H7 (cell line): ENCODE results near the gene CLECL1. TPM values are rescaled to one million over a fixed set of nuclear protein-coding genes. Genes with fewer than 3 reads are reported as not detected.

Source experiments
- DNase-seq: peaks from one replicate; pipeline ENCODE4 v3.0.0; 2012
- H3K27me3 ChIP-seq: 2 replicates; pipeline ENCODE4 v1.6.0; 2011; ENCODE audit warnings: mild to moderate bottlenecking, low read length; ENCODE audit not compliant: control insufficient read depth, insufficient read depth
- H3K36me3 ChIP-seq: replicated peaks from 2 replicates; pipeline ENCODE4 v1.5.1; 2011; ENCODE audit warnings: low read length; ENCODE audit not compliant: control insufficient read depth, insufficient read depth
- H3K4me3 ChIP-seq: 2 replicates; pipeline ENCODE4 v1.5.1; 2011; ENCODE audit warnings: low read depth, mild to moderate bottlenecking, control low read depth, low read length, moderate library complexity; ENCODE audit not compliant: insufficient read depth
- total RNA-seq: library from RNA; depleted of rRNA; stranded (reverse); fragments of >200 nt; shearing (Covaris generic); gene quantifications from 2 replicates; pipeline ENCODE4 v1.2.3, GENCODE V29; 2014

The CLECL1 gene
- total RNA-seq, 1 experiment from 2014 or later, result not detected

GRCh38 chr12:9755567-9755966, 22.7 kb upstream of the CLECL1 start:
- Histone ChIP-seq H3K36me3 (no peaks in the 10 kb centered on the region), H3K4me3 (no peak overlapping the region)
- no peak for DNase-seq

DNA sequence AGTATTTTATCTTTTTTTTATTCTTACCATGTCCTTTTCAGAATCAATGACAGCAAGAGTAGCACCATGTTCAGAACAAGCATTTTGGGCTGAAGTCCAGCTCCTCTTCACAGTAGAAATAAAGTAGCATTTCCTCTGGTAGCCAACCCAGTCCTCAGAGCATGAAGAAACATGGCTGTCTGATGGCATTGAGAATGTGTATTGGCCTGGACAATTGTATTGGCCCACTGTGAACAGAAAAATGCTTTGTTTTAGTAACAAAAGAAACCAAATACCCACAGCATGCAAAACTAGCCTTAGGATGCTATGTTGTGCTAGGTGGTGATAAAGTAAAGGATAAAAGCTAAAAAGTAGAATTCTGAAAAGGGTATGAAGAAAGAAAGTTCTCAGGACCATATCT, 22.1 kb upstream of the CLECL1 start:
- Histone ChIP-seq H3K27me3 (no peaks in the 10 kb centered on the region), H3K4me3 (no peak overlapping the region), H3K36me3 (no peaks in the 10 kb centered on the region)
- no peak for DNase-seq

More at GRCh38 chr12:9755567-9755966, 22.7 kb upstream of the CLECL1 start:
- no peaks in the 10 kb centered on the region for H3K27me3 ChIP-seq

DNA sequence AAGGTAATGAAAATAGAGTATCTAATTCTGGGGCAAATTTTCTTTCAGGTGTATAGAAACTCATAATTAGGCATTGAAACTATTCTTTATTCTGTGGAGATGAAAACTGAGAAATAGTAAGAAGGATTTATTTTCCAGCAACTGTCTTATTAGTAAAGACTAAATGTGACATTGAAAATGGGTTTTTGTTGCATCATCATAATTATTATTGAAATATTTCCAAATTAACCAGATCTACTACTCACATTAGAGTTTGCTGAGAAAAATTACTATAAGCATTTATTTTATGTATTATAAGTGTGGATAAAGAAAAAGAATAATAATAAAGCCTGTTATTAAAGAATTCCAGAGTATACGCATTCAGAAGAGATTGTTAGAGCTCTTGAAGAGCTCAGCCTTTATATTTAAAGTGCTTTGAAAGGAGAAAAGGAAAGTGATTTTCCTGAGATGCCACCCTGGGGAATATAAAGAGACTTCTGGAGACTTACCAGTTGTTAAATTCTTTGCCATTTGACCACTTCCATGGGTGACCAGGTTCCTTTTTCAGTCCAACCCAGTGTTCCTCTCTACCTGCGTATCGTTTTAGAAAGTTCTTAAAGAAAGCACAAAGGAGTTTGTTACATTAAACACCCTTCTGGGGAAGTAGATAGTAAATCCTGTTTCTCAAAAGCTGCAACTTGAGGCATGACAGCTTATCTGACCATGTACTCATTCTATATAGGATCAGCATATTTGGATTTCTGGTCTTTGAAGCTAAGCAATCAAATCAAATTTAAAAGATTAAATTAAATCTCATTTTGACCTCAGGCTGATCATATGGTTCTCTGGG, 21.4 kb upstream of the CLECL1 start:
- DNase-seq, result no peak

DNA sequence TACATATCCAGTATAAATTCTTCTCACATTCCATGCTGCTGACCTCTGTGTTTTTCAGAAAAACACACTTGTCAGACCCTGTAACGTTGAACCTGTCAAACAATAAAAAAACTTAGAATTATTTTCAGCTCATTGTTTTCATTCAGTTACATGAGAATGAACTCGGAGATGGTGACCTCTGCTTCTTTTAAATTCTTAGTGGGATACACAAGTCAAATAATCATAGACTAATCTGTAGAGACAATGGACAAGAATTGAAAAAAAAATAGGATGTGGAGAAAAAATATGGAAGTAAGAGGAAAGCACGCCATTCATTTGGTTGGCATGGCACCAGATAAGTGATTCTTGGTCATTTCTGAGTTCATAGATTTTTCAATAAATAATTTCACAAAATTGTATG, 20.6 kb upstream of the CLECL1 start:
- no peak overlapping the region for H3K4me3 ChIP-seq
- H3K27me3 ChIP-seq, result no peaks in the 10 kb centered on the region
- no peak for DNase-seq
- no peaks in the 10 kb centered on the region for H3K36me3 ChIP-seq

More for the DNA sequence above, 21.4 kb upstream of the CLECL1 start:
- H3K27me3 ChIP-seq, result no peaks in the 10 kb centered on the region
- H3K4me3 ChIP-seq, result no peak overlapping the region
- H3K36me3 ChIP-seq, result no peaks in the 10 kb centered on the region

- Histone ChIP-seq H3K36me3 (no peaks in the 10 kb centered on the region), H3K27me3 (no peaks in the 10 kb centered on the region), H3K4me3 (no peak overlapping the region)
- DNase-seq, result no peak
Observed at GRCh38 chr12:9753073-9753472, 20.2 kb upstream of the CLECL1 start.

GRCh38 chr12:9752145-9752933, 19.4 kb upstream of the CLECL1 start:
- DNase-seq, result no peak
- no peaks in the 10 kb centered on the region for H3K27me3 ChIP-seq
- no peak overlapping the region for H3K4me3 ChIP-seq
- H3K36me3 ChIP-seq, result no peaks in the 10 kb centered on the region

DNA sequence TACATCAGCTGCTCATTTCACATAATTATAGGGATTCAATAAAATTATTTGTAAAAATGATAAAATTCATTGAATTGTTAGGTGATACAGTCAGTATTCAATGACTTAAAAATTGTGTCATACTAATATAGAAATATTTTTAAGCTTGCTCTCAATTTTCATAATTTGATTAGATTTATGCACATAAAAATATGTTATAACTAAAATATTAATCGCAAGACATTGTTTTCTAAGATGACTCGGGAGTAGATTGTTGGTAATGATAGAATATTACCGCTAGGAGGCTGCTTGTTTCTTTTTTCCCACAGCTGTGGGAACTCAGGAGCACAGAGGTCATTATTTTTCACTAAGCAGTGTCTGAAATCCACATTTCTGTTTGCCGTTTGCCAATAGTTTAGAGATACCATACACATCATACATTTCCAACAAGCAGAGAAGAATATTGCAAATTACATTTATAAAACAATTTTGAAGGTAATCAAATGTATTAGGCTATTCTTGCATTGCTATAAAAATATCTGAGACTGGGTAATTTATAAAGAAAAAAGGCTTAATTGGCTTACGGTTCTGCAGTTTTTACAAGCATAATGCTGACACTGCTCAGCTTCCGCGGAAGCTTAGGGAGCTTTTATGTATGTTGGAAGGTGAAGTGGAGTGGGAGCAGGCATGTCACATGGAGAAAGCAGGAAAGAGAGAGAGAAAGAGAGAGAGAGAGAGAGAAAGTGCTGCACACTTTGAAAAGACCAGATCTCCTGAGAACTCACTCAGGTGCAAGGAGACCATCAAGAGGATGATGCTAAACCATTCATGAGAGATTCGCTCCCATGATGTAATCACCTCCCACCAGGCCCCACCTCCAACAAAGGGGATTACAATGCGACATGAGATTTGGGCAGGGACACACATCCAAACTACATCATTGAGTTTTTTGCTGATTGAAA, 18.6 kb upstream of the CLECL1 start:
- no peak for DNase-seq
- Histone ChIP-seq H3K4me3 (no peak overlapping the region), H3K36me3 (no peaks in the 10 kb centered on the region), H3K27me3 (no peaks in the 10 kb centered on the region)

DNA sequence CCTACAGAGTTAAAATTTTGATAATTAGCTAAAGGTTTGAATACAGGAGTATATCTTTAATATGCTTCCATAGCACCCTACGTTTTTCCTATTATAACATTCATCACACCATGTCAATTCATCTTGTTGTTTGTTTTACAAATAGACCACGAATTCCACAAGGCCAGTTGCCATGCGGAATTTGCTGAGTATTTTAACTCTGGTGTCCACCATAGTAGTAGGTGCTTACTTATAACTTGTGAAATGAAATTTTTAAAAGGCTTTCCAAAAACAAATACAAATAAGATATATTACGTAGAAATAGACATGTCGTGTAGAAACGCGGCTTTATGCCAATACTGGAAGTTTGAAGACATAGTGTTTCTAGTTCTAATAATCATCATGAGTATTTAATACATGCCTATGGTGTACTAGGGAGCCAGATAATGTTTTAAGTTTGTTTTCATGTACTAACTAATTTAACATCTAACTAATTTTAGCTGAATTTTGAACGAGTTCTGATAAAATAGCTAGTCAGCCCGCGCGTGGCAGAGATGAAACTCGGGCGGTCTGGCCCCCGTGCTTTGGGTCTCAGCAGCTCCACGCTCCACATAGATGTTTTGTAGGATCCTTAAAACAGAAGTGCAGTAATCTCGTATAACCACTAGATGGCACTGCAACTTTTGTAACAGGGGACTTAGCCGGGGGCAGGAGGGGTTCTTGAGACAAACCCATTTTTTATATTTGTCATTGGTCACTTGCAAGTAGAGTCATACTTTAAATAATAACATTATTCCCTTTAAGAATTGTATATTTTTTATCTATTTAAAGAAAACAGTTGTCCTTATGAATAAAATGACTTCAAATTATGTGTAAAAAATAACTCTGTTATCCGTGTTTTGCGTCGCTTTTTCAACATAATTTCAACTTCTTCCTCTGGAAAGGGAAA, 17.6 kb upstream of the CLECL1 start:
- Histone ChIP-seq H3K27me3 (no peaks in the 10 kb centered on the region), H3K36me3 (no peaks in the 10 kb centered on the region), H3K4me3 (no peak overlapping the region)
- DNase-seq, result peak; percentile 74

GRCh38 chr12:9749640-9750039, 16.7 kb upstream of the CLECL1 start:
- DNase-seq, result no peak

DNA sequence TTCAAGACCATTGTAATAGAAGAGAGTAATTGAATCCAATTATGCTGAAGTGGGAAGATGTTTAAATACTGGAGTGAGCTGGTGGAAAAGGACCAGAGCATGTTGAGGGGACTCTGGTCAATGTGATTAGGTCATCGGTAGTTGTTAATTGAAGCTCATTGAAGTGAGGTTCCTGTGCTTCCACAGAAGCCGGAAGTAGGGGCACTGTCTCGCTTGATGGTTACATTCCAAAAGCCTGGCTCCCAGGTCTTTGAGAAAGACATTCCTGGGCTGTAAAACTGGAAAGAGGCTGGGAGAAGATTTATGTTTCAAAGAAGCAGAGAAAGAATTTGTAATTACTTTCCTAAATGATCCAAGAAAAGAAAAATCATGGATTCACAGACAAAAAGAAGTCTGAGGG, 12.3 kb upstream of the CLECL1 start:
- DNase-seq, result no peak
- Histone ChIP-seq H3K36me3 (no peaks in the 10 kb centered on the region), H3K27me3 (no peaks in the 10 kb centered on the region), H3K4me3 (no peak overlapping the region)

More at GRCh38 chr12:9749640-9750039, 16.7 kb upstream of the CLECL1 start:
- Histone ChIP-seq H3K36me3 (no peaks in the 10 kb centered on the region), H3K27me3 (no peaks in the 10 kb centered on the region), H3K4me3 (no peak overlapping the region)

GRCh38 chr12:9742661-9743060, 9.8 kb upstream of the CLECL1 start:
- no peak for DNase-seq
- Histone ChIP-seq H3K27me3 (no peaks in the 10 kb centered on the region), H3K4me3 (no peak overlapping the region), H3K36me3 (no peaks in the 10 kb centered on the region)

- H3K36me3 ChIP-seq, result no peaks in the 10 kb centered on the region
- H3K27me3 ChIP-seq, result no peaks in the 10 kb centered on the region
- no peak for DNase-seq
- H3K4me3 ChIP-seq, result no peak overlapping the region
Observed at GRCh38 chr12:9741726-9742125, 8.8 kb upstream of the CLECL1 start.

DNA sequence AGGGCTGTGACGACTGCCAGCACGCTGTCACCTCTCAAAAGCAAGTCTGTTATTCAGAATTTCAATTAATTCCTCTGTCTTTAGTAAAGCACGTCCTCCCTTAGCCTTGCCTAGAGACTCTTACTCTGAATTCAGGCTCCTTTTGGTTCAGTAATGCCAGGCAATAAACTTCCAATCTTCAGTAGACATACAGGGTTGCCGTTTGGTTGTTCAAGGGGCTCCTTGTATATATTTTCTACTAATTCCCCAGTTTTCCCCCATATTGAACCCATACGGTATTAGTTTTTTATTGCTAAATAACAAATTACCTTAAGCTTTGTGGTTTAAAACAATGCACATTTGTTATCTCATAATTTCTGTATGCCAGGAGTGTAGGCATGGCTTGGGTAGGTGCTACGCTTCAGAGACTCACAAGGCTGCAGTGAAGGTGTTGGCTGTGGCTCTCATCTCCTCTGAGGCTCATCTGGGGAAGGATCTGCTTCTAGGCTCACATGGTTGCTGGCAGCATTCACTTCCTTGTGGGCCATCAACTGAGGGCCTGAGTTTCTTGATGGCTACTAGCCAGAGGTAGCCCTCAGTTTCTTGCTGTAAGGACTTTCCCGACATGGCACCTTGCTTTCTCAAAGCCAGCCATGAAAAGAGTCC, 7.3 kb upstream of the CLECL1 start:
- no peaks in the 10 kb centered on the region; the same call in 1 of the 2 replicates for H3K27me3 ChIP-seq
- no peak for DNase-seq
- peak overlapping the region; percentile 21; the same call in 1 of the 2 replicates for H3K4me3 ChIP-seq
- no peaks in the 10 kb centered on the region for H3K36me3 ChIP-seq
